HEK293T (cell line): ENCODE measurements around the gene TMEM11.

Experiments
- CTCF ChIA-PET: fragments of 350-600 bp; formaldehyde crosslinking; extraction: SDS; loops from one replicate; lab custom pipeline; 2021; ENCODE audit warnings: antibody characterized with exemption, inconsistent platforms; lab: Yijun Ruan, JAX
- POLR2A ChIA-PET: fragments of 350-600 bp; formaldehyde crosslinking; extraction: SDS; loops from one replicate; lab custom pipeline; 2020; ENCODE audit warnings: antibody characterized with exemption, inconsistent platforms; lab: Yijun Ruan, JAX
- DNase-seq: peaks from one replicate; pipeline ENCODE4 v3.0.0; 2012; ENCODE audit warnings: mixed read lengths; ENCODE audit errors: extremely low spot score
- ARNT ChIP-seq: fragments of 450-650 bp; IDR thresholded peaks from 2 replicates; pipeline ENCODE4 v1.6.1; 2017; ENCODE audit warnings: mild to moderate bottlenecking
- BHLHE40 ChIP-seq: fragments of 450-650 bp; IDR thresholded peaks from 2 replicates; pipeline ENCODE4 v1.6.1; 2016; ENCODE audit warnings: mild to moderate bottlenecking, moderate library complexity, borderline replicate concordance
- CTBP1 ChIP-seq: fragments of 450-650 bp; IDR thresholded peaks from 2 replicates; pipeline ENCODE4 v1.6.1; 2016; ENCODE audit warnings: borderline replicate concordance
- ELF4 ChIP-seq: fragments of 450-650 bp; IDR thresholded peaks from 2 replicates; pipeline ENCODE4 v1.6.1; 2017; ENCODE audit warnings: antibody characterized with exemption
- FOXA1 ChIP-seq: fragments of 450-650 bp; IDR thresholded peaks from 2 replicates; pipeline ENCODE4 v1.6.1; 2016; ENCODE audit warnings: mild to moderate bottlenecking
- FOXK2 ChIP-seq: fragments of 450-650 bp; IDR thresholded peaks from 2 replicates; pipeline ENCODE4 v1.6.1; 2016; ENCODE audit warnings: mild to moderate bottlenecking
- FOXM1 ChIP-seq: fragments of 450-650 bp; IDR thresholded peaks from 2 replicates; pipeline ENCODE4 v1.6.1; 2017; ENCODE audit warnings: mild to moderate bottlenecking, borderline replicate concordance
- HDGF ChIP-seq: fragments of 450-650 bp; IDR thresholded peaks from 2 replicates; pipeline ENCODE4 v1.6.1; 2017; ENCODE audit warnings: antibody characterized with exemption, borderline replicate concordance
- L3MBTL2 ChIP-seq: fragments of 450-650 bp; conservative IDR thresholded peaks from 2 replicates; pipeline ENCODE4 v1.6.1; 2016; ENCODE audit warnings: mild to moderate bottlenecking
- LEF1 ChIP-seq: fragments of 450-650 bp; IDR thresholded peaks from 2 replicates; pipeline ENCODE4 v1.6.1; 2017; ENCODE audit warnings: mild to moderate bottlenecking, borderline replicate concordance
- NFRKB ChIP-seq: fragments of 450-650 bp; IDR thresholded peaks from 2 replicates; pipeline ENCODE4 v1.6.1; 2016; ENCODE audit warnings: mild to moderate bottlenecking, moderate library complexity
- PKNOX1 ChIP-seq: fragments of 450-650 bp; IDR thresholded peaks from 2 replicates; pipeline ENCODE4 v1.6.1; 2016
- SP1 ChIP-seq: fragments of 450-650 bp; IDR thresholded peaks from 2 replicates; pipeline ENCODE4 v1.6.1; 2017
- SUZ12 ChIP-seq: fragments of 450-650 bp; IDR thresholded peaks from 2 replicates; pipeline ENCODE4 v1.6.1; 2016; ENCODE audit warnings: mild to moderate bottlenecking
- TARDBP ChIP-seq: fragments of 450-650 bp; IDR thresholded peaks from 2 replicates; pipeline ENCODE4 v1.6.1; 2016
- ZNF384 ChIP-seq: fragments of 450-650 bp; IDR thresholded peaks from 2 replicates; pipeline ENCODE4 v1.6.1; 2016

The TMEM11 gene

DNA sequence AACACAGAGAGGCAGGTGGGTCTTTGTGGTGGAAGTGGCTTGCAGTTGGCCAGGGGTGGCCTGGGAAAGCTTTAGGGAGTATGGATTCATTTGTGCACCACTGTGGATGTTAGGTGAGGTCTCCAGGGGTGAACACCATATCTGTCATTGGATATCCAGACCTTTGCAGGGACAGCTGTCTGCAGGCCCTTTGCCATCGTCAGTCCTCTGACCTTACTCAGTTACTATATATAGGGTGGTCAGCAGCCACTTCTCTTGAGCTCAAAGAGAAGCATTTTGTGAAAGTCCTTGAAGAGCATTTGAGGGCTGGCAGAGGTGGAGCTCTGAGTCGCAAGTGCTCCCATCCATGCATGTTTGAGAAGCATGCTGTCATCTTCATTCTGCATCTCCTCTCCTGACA is 40.4 kb downstream of the TMEM11 start:
- CTCF ChIA-PET, result no interaction called here
- TF ChIP-seq FOXA1 (no peak), NFRKB (no peak), ZNF384 (no peak), LEF1 (no peak), FOXK2 (no peak), L3MBTL2 (no peak), HDGF (no peak), FOXM1 (no peak)
- POLR2A ChIA-PET, result no interaction called here
- DNase-seq, result no peak

- POLR2A ChIA-PET, result no interaction called here
- CTCF ChIA-PET, result no interaction called here
- TF ChIP-seq LEF1 (no peak), FOXM1 (no peak), TARDBP (no peak), ZNF384 (no peak), SUZ12 (no peak), ELF4 (no peak), PKNOX1 (no peak), BHLHE40 (no peak), FOXK2 (no peak), SP1 (no peak), FOXA1 (no peak), ARNT (no peak)
- no peak for DNase-seq
These were observed 41.1 kb downstream of the TMEM11 start for GRCh38 chr17:21172846-21173245.

- ChIA-PET POLR2A (no interaction called here), CTCF (no interaction called here)
- DNase-seq, result no peak
These were observed 41.9 kb downstream of the TMEM11 start for GRCh38 chr17:21171970-21172510.

DNA sequence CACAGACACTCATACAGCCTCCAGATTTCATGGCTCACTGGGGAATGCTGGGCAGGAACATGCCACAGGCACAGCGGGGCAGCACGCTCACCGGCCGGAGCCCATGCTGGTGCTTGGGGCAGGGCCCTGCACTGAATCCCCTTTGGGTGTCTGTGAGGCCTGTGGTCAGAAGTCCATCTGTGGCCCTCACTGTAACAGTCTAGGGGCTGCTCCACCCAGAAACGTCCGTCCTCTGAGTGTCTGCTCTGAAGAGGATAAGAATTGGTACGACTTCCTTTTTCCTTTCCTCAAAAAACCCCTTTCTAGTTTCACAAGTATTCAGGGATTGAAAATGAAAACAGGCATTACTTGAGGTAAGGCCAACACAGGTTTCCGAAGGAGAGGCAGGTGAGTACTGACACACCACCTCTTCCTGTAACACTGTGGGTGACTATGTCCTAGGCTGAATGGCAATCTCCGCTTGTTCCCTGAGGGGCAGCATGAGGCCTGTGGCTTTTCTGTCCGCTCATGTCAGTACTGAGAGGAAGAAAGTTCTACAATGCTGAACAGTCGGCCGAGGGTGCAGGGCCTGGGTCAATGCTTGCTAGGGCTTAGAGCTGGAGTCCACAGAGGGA is 42.5 kb downstream of the TMEM11 start:
- no peak for DNase-seq
- ChIA-PET POLR2A (no interaction called here), CTCF (no interaction called here)
- no peak for TF ChIP-seq PKNOX1
- TF ChIP-seq TARDBP, result no peak
- no peak for TF ChIP-seq L3MBTL2
- TF ChIP-seq NFRKB, result no peak
- TF ChIP-seq SUZ12, result no peak
- TF ChIP-seq FOXK2, result no peak
- no peak for TF ChIP-seq ELF4
- no peak for TF ChIP-seq HDGF
- no peak for TF ChIP-seq FOXA1
- no peak for TF ChIP-seq FOXM1

More at GRCh38 chr17:21171970-21172510, 41.9 kb downstream of the TMEM11 start:
- no peak for TF ChIP-seq FOXM1
- TF ChIP-seq ZNF384, result no peak
- no peak for TF ChIP-seq SP1
- TF ChIP-seq PKNOX1, result no peak

DNA sequence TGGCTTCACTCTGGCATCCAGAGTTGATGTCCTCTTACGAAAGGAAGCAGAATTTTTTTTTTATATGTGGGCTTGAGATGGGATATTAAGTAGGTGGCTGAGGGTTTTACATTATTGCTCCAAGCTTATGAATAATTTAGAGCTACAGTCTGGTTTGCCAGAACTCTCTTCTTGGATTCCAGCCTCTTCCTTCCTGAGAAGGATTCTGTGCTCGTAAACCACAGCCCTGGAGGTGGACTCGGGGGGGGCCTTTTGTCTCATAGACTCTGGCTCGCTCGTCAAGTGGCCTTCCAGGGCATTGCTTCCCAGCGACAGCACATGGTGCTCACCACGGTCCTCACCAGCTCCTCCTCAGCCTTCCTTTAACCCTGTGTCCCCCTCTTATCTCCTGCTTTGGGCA is 43.2 kb downstream of the TMEM11 start:
- ChIA-PET CTCF (no interaction called here), POLR2A (no interaction called here)
- no peak for DNase-seq
- TF ChIP-seq L3MBTL2 (no peak), FOXA1 (no peak), BHLHE40 (no peak), FOXK2 (no peak), ZNF384 (no peak), TARDBP (no peak), SUZ12 (no peak), HDGF (no peak), FOXM1 (no peak), ARNT (no peak), SP1 (no peak), NFRKB (no peak), PKNOX1 (no peak), ELF4 (no peak), LEF1 (no peak), CTBP1 (no peak)

DNA sequence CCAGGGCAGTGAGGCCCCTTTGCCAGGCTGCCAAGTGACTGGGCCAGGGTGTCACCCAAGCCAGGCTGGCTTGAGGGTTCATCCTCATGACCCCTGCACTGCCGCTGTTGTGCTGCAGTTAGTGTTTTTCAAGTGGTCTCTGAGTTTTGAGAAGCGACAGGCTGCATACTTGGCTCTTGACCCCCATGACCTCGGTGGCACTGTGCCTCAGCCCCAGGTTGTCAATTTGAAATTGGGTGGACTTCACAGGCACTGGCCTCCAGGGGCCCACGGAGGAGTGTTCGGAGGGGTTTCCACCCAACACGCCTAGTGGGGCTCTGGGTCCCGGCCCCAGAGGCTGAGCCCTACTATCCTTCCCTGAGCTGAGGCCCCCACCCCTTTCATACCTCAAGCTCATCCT is 44.5 kb downstream of the TMEM11 start:
- TF ChIP-seq ARNT (no peak), SP1 (no peak), SUZ12 (no peak), FOXM1 (no peak), BHLHE40 (no peak), NFRKB (no peak), FOXA1 (no peak), FOXK2 (no peak), PKNOX1 (no peak), CTBP1 (no peak), HDGF (no peak)
- POLR2A ChIA-PET, result no interaction called here
- no peak for DNase-seq
- CTCF ChIA-PET, result interaction anchor here (0.7 to 1.1 kb wide), 2 partner anchors 28 to 110 kb away, joined by 3 read pairs; no protein-coding TSS in a partner anchor
